GM19193 (cell line): ENCODE data around the gene SRSF3.

ENCODE experiments used
- POLR2A ChIP-seq: IDR thresholded peaks from 4 replicates; pipeline ENCODE4 v1.6.1; 2011; ENCODE audit not compliant: insufficient read depth, insufficient read length; ENCODE audit errors: extremely low read depth

SRSF3 gene

DNA sequence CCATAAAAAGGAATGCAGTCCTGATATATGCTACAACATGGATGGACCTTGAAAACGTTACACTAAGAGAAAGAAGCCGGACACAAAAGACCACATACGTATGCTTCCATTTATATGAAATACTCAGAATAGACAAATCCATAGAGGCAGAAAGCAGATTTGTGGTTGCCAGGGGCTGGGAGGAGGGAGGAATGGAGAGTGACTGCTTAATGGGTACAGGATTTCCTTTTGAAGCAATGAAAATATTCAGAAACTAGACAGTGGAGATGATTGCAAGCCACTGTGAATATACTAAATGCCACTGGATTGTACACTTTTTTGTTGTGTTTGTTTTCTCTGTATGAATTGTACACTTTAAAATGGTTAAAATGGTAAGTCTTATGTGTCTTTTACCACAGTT is 54.9 kb downstream of the SRSF3 start:
- TF ChIP-seq POLR2A = no peak

DNA sequence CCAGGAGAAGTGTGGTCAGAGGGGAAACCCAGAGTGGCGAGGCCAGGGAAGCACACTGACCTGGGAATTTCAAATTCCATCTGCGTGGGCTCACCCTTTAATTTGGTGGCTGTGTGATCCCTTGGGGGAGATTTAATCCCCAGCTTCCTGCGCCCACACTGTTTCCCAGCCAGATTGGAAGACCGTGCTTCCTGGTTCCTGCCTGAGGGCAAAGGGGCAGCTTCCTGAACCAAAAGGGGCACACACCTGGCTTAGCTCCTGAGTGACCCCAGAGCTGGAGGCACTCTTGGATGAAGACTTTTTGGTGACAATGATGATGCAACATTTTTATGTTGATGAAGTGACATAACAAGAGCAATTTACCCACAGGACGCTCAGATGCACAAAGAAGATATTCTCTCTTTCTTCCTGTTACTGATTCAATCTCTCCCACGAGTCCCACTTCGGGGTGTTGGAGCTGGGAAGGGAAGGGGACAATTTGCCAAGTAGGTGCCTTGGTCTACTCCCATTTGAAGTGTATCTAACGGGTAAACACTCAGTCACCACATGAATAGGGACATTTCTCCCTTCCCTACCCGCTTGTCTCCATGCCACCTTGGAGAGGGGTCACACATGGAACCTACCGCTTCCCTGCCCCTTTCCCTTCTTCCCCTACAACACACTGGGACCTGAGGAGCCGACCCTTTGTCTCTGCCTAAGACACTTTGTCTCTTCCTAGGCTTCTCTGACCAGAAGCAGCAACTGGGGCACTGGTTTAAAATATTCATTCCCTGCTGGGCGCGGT is 55.7 kb downstream of the SRSF3 start:
- TF ChIP-seq POLR2A = no peak

DNA sequence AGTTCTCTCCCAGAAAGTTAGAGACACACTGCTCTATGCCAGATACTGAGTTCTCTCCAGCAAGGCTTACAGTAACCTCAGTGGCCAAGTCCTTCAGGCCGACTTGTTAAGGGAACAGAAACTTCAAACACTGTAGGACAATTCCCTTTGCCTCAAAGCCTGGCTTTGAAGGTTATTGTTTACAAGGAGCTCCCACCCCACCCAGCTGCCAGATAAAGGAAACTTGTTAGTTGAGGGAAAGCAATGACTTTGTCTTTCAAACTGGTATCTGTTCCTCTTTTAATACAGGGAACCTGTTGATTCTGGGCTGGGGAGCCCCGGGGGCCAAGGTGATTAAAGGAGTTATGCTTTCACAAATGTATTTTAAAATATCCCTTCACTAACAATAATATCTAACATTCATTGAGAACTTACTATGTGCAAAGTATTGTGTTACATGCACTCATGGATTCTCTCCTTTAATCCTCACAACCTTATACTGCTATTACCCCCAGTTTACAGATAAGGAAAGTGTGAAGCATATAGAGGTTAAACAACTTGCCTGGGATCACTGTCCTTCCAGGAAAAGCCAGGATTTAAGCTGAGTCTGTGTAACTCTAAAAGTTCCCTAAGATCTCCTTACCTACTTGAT is 56.8 kb downstream of the SRSF3 start:
- no peak for TF ChIP-seq POLR2A

DNA sequence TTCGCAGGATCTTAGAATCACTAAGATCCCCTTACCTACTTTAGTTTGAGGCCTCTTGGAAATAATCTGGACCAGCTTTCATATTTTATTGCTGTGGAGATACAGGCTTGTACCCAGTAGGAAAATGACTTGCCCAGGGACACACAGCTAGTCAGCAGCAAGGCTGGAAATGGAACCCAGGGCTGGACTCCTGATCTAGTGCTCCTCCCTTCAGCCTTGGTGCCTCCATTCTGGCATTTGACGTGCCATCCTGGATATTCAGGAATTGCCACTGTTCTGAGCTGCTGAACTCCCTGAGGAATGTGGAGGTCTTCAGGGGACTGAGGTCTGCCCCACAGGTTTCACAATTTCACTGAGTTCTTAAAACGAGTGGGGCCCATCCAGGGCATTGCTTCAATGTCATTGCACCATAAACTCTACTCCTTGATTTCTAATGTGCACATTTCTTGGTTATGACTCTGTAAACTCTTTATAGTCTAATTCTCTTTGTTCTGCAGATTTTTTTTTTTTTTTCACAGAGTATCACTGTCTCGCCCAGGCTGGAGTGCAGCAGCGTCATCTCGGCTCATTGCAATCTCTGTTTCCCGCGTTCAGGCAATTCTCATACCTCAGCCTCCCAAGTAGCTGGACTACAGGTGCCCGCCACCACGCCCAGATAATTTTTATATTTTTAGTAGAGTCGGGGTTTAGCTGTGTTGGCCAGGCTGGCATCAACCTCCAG is 57.7 kb downstream of the SRSF3 start:
- TF ChIP-seq POLR2A = no peak
